ENCODE results near the gene LTBP4. TPM values are rescaled to one million over a fixed set of nuclear protein-coding genes. Genes with fewer than 3 reads are reported as not detected.

Gene LTBP4
- total RNA-seq, 1 donor from 2014 or later = 46.9 TPM

GRCh38 chr19:40611900-40612698 is 10.9 kb downstream of the LTBP4 start:
- H3K9ac ChIP-seq (ENCODE audit: low read length) = no peak overlapping the region
- H3K27ac ChIP-seq (ENCODE audit: low read depth, low read length) = no peak overlapping the region
- FAIRE-seq (no peak), DNase-seq (ENCODE audit: low read depth) (no peak)
- H3K4me3 ChIP-seq (ENCODE audit: insufficient read depth, low read depth, low read length) = no peak overlapping the region
- no peak overlapping the region for H3K4me2 ChIP-seq (ENCODE audit: low read length)
- H3K27me3 Mint-ChIP-seq (ENCODE audit: low read depth, unreplicated experiment) = peaks cover 31% of the 10 kb centered on the region
- no peak overlapping the region for H3K27ac Mint-ChIP-seq (ENCODE audit: unreplicated experiment)
- no peak overlapping the region for H2AFZ ChIP-seq (ENCODE audit: low read depth, low read length)
- H3K9me3 ChIP-seq (ENCODE audit: insufficient read depth, low read depth, low read length) = no peaks in the 10 kb centered on the region
- no peaks in the 10 kb centered on the region for H3K9me3 Mint-ChIP-seq (ENCODE audit: unreplicated experiment)
- no peak for TF ChIP-seq EZH2 (IDR thresholded peaks at IDR 0.05; ENCODE audit: insufficient read depth, low read length)
- TF ChIP-seq, protein P1, sequence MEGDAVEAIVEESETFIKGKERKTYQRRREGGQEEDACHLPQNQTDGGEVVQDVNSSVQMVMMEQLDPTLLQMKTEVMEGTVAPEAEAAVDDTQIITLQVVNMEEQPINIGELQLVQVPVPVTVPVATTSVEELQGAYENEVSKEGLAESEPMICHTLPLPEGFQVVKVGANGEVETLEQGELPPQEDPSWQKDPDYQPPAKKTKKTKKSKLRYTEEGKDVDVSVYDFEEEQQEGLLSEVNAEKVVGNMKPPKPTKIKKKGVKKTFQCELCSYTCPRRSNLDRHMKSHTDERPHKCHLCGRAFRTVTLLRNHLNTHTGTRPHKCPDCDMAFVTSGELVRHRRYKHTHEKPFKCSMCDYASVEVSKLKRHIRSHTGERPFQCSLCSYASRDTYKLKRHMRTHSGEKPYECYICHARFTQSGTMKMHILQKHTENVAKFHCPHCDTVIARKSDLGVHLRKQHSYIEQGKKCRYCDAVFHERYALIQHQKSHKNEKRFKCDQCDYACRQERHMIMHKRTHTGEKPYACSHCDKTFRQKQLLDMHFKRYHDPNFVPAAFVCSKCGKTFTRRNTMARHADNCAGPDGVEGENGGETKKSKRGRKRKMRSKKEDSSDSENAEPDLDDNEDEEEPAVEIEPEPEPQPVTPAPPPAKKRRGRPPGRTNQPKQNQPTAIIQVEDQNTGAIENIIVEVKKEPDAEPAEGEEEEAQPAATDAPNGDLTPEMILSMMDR (IDR thresholded peaks at IDR 0.05; ENCODE audit: insufficient read depth, low read depth, low read length) = no peak
- H3K36me3 Mint-ChIP-seq (ENCODE audit: low read depth, unreplicated experiment) = no peaks in the 10 kb centered on the region
- peaks cover 41% of the 10 kb centered on the region for H3K4me1 ChIP-seq (ENCODE audit: insufficient read depth, low read length)
- H3K4me3 Mint-ChIP-seq (ENCODE audit: unreplicated experiment) = peak overlapping the region; percentile 74
- H3K36me3 ChIP-seq (ENCODE audit: insufficient read depth, low read length) = no peaks in the 10 kb centered on the region
- H3K27me3 ChIP-seq (ENCODE audit: insufficient read depth, low read length) = no peaks in the 10 kb centered on the region
- peaks cover 7% of the 10 kb centered on the region for H3K4me1 Mint-ChIP-seq (ENCODE audit: low read depth, unreplicated experiment)
- peaks cover 3% of the 10 kb centered on the region for H3K79me2 ChIP-seq (ENCODE audit: insufficient read depth, low read length)
- H4K20me1 ChIP-seq (ENCODE audit: insufficient read depth, low read length) = no peaks in the 10 kb centered on the region

GRCh38 chr19:40612831-40613689 is 11.9 kb downstream of the LTBP4 start:
- Mint-ChIP-seq H3K9me3 (ENCODE audit: unreplicated experiment) (no peaks in the 10 kb centered on the region), H3K27me3 (ENCODE audit: low read depth, unreplicated experiment) (peaks cover 22% of the 10 kb centered on the region), H3K4me3 (ENCODE audit: unreplicated experiment) (peak overlapping the region; percentile 94), H3K4me1 (ENCODE audit: low read depth, unreplicated experiment) (peaks cover 7% of the 10 kb centered on the region), H3K36me3 (ENCODE audit: low read depth, unreplicated experiment) (peaks cover 1% of the 10 kb centered on the region), H3K27ac (ENCODE audit: unreplicated experiment) (no peak overlapping the region)
- H3K4me2 ChIP-seq (ENCODE audit: low read length) = peak overlapping the region; percentile 98
- H3K4me3 ChIP-seq (ENCODE audit: insufficient read depth, low read depth, low read length) = peak overlapping the region; percentile 66
- H3K9ac ChIP-seq (ENCODE audit: low read length) = peak overlapping the region; percentile 94
- H3K9me3 ChIP-seq (ENCODE audit: insufficient read depth, low read depth, low read length) = no peaks in the 10 kb centered on the region
- FAIRE-seq (no peak), DNase-seq (ENCODE audit: low read depth) (no peak)
- H3K27ac ChIP-seq (ENCODE audit: low read depth, low read length) = peak overlapping the region; percentile 90
- no peaks in the 10 kb centered on the region for H3K27me3 ChIP-seq (ENCODE audit: insufficient read depth, low read length)
- H2AFZ ChIP-seq (ENCODE audit: low read depth, low read length) = peak overlapping the region; percentile 67
- no peaks in the 10 kb centered on the region for H4K20me1 ChIP-seq (ENCODE audit: insufficient read depth, low read length)
- peaks cover 3% of the 10 kb centered on the region for H3K79me2 ChIP-seq (ENCODE audit: insufficient read depth, low read length)
- H3K36me3 ChIP-seq (ENCODE audit: insufficient read depth, low read length) = no peaks in the 10 kb centered on the region
- TF ChIP-seq, protein P1 (IDR thresholded peaks at IDR 0.05; ENCODE audit: insufficient read depth, low read depth, low read length) = no peak
- no peak for TF ChIP-seq EZH2 (IDR thresholded peaks at IDR 0.05; ENCODE audit: insufficient read depth, low read length)
- H3K4me1 ChIP-seq (ENCODE audit: insufficient read depth, low read length) = peaks cover 41% of the 10 kb centered on the region

All from astrocyte (in vitro differentiated cells and primary cell).